Mucosa of descending colon (tissue), 3 donors: ENCODE results near the gene POLR1A. TPM values are rescaled to one million over a fixed set of nuclear protein-coding genes. Genes with fewer than 3 reads are reported as not detected.

Experiments
- ATAC-seq: fragments of 200-7000 bp; cut with Tn5 transposase; one replicate; pipeline ENCODE4 v1.9.1; 2020; ENCODE audit warnings: mild to moderate bottlenecking, moderate library complexity
- DNase-seq, 3 donors: peaks; one replicate each; pipeline ENCODE4 v3.0.0-alpha.2; 2020
- H3K36me3 ChIP-seq: fragments of 200-600 bp; one replicate; pipeline ENCODE4 v1.8.0; 2021; ENCODE audit warnings: low read depth, mild to moderate bottlenecking
- H3K4me1 ChIP-seq: fragments of 200-600 bp; one replicate; pipeline ENCODE4 v1.8.0; 2021; ENCODE audit warnings: low read depth, mild to moderate bottlenecking
- H3K4me3 ChIP-seq: fragments of 200-600 bp; one replicate; pipeline ENCODE4 v1.8.0; 2021; ENCODE audit warnings: mild to moderate bottlenecking
- H3K9me3 ChIP-seq: fragments of 200-600 bp; one replicate; pipeline ENCODE4 v1.8.0; 2021; ENCODE audit warnings: mild to moderate bottlenecking
- intact Hi-C, 2 donors: fragments of 100-400 bp; cut with DNase I in 1 of 2; cut with micrococcal nuclease in 1 of 2; formaldehyde crosslinking; loops; one replicate each; pipeline versions ENCODE4 v1.11.0 to v1.11.1; 2022; cut with DNase I, micrococcal nuclease
- total RNA-seq, 3 donors: library from RNA; stranded (reverse); fragmentation: NEBNext Ultra II Directional in 2 of 3; extraction: Animal tissue kit (Norgen Biotek cat#: 25700) in 2 of 3; gene quantifications; one replicate each; pipeline versions ENCODE4 v1.2.1 to v1.2.4, GENCODE V29; 2021 to 2023
- TF ChIP-seq, protein P1 (sequence below): fragments of 200-600 bp; IDR thresholded peaks from one replicate; pipeline ENCODE4 v1.8.0; 2022; ENCODE audit warnings: antibody characterized with exemption, mild to moderate bottlenecking
- donor health status: DM: no; HTN: no; CAD: no; lungs with moderate emphysema.
- donor health status: DM: no; HTN: no; CAD: no.
- donor health status: DM: no; HTN: yes; CAD: no.

POLR1A gene
- total RNA-seq, 3 donors from 2014 or later = 22.8 to 29.3 (median 24.3) TPM

DNA sequence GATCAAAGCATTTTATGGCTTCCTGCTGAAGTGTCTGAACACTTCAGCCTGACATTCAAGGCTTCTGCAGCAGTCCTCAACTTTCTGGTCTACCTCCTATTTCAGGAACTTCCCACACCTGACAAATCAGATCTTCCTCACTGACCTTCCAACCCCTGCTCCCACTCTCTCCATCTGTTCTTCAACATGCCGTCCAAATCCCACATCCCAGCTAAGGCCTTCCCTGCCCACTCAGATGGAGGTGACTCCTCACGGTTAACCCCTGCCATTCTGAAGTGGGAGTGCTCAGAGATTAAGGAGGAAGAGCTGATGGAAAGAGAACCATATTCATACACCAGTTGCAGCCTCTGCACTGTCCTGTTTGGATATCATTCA lies 104.8 kb downstream of the POLR1A start:
- ATAC-seq (no peak), DNase-seq (no peak)
- intact Hi-C loops = no loop called here
- H3K36me3 ChIP-seq = no peaks in the 10 kb centered on the region
- TF ChIP-seq, protein P1, sequence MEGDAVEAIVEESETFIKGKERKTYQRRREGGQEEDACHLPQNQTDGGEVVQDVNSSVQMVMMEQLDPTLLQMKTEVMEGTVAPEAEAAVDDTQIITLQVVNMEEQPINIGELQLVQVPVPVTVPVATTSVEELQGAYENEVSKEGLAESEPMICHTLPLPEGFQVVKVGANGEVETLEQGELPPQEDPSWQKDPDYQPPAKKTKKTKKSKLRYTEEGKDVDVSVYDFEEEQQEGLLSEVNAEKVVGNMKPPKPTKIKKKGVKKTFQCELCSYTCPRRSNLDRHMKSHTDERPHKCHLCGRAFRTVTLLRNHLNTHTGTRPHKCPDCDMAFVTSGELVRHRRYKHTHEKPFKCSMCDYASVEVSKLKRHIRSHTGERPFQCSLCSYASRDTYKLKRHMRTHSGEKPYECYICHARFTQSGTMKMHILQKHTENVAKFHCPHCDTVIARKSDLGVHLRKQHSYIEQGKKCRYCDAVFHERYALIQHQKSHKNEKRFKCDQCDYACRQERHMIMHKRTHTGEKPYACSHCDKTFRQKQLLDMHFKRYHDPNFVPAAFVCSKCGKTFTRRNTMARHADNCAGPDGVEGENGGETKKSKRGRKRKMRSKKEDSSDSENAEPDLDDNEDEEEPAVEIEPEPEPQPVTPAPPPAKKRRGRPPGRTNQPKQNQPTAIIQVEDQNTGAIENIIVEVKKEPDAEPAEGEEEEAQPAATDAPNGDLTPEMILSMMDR = no peak
- no peak overlapping the region for H3K4me3 ChIP-seq
- H3K9me3 ChIP-seq = peaks cover 3% of the 10 kb centered on the region
- H3K4me1 ChIP-seq = peaks cover 8% of the 10 kb centered on the region

DNA sequence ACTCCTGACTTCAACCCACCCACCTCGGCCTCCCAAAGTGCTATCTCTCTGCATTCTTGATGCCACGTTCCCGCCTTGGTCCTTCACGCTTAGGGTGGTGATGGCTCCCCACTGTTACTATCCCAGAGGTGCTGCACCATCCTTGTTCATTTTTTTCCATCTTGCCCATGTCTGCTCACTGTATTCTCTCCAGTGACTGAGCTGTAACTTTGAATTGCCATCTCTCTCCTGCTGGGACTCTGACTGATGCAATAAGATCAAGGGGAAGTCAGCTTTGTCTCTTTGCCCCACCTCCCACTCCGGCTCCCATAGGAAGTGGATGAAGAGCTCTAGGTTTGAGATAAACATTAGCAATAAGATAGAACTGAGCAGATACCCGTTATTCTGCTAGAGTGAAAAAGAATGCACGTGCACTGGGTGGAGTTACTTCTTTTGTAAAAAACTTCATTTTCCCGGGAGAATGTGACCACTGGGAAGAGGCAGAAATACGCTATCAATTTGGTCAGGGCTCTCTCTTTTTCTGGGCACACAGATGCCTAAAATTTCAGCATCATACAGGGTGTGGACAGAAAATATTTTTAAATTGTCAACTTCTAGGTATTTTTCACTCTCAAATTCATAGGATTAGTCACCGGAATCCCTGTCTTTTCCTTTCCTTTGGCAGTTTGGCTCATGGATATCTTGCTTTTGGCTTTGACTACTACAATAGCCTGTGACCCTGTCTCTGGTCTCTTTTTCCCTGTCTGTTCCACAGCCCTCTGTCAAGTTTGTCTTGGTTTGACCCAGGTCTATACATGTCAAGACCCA lies 105.4 kb downstream of the POLR1A start:
- Histone ChIP-seq H3K4me1 (peaks cover 8% of the 10 kb centered on the region), H3K4me3 (no peak overlapping the region), H3K9me3 (no peaks in the 10 kb centered on the region), H3K36me3 (no peaks in the 10 kb centered on the region)
- DNase-seq (no peak), ATAC-seq (no peak)
- intact Hi-C loops = no loop called here
- TF ChIP-seq, protein P1 = no peak

DNA sequence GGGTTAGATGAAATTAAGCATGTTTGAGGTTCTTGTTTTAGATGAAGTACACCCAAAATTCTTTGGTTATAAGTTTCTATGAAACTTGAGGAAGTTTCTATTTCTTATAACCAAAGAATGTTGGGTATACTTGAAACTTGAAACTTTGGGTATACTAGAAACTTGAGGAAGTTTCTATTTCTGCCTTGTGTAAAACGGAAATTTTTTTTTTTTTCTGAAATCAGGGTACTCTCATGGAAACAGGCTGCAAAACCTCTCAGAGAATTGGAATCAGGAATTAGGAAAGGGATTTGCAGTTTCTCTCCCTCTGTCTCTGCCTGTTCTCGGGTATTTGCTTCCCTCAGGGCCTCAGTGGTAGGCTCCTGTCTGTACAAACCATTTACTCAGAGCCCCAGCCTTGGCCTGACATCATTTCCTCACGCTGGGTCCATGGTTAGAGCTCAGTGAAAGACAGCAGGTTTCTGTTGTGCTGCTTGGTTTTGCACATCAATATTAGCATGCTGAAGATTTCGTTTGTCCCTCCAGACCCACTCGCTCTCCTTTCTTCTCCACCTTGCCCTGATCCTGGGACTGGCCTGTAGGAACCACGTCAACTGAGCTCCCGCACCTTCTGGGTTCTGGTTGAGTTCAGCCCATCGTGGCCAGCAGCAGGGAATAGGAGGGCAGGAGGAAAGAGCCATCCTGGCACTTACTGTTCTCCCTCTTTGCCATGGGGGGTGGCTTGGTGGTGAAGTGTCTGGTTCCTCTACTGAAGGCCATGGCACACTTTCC lies 106.4 kb downstream of the POLR1A start:
- DNase-seq = peak in 1 of 3 donors; percentile 32
- TF ChIP-seq, protein P1 = no peak
- H3K36me3 ChIP-seq = no peaks in the 10 kb centered on the region
- H3K4me3 ChIP-seq = no peak overlapping the region
- peak; percentile 70 for ATAC-seq
- intact Hi-C loops = no loop called here
- H3K9me3 ChIP-seq = no peaks in the 10 kb centered on the region
- peaks cover 11% of the 10 kb centered on the region for H3K4me1 ChIP-seq

DNA sequence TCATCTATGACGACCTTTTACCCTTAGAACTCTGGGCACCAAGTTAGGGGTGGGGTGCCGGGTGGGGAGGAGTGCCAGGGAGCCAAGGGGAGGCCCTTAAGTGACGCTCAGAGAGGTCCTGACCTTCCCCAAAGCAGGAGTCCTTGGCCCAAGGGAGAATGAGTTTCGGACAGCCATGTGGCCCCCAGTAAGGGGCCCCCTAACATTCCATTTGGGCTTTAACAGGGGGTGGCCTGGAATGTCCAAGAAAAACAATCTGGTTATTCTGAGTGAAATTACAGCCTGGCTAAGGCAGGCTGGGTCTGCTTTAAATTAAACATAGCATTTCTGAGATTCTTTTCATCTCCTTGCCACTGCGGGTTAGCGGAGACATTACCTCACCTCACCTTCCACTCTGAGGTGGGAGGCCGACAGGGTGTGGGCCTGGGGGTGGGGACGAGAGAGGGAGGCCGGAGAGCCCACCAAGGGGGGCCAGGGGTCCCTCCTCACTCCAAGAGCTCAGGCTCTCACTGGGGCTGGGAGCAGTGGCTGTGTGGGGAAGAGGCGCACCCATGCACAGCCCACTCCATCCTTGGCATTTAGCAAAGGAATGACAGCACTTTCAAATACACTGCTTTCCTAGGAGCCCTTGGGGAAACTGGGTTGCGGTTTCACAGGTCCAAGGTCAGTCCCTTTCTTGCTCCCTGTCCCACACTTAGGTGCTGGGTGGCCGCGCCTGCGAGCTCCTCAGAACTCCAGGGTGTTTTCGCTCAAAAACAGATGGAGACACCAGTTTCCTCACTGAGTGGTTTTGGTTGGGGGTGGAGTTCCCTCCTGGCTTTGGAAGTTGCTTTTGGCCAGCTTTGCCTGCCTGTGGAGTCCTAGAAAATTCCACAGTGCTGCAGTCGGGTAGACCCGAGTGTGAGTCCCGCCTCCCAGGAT lies 107.4 kb downstream of the POLR1A start:
- no peaks in the 10 kb centered on the region for H3K36me3 ChIP-seq
- DNase-seq (no peak), ATAC-seq (no peak)
- no peak overlapping the region for H3K4me3 ChIP-seq
- TF ChIP-seq, protein P1 = no peak
- peaks cover 11% of the 10 kb centered on the region for H3K4me1 ChIP-seq
- intact Hi-C loops = no loop called here
- no peaks in the 10 kb centered on the region for H3K9me3 ChIP-seq
